CD4-positive, alpha-beta T cell treated with Interleukin-15 for 4 hours (primary cell): ENCODE data around the gene GPANK1.

ENCODE experiments used
- DNase-seq: peaks from one replicate; pipeline ENCODE4 v3.0.0-alpha.2; 2020; ENCODE audit warnings: low spot score

GPANK1 gene

DNA sequence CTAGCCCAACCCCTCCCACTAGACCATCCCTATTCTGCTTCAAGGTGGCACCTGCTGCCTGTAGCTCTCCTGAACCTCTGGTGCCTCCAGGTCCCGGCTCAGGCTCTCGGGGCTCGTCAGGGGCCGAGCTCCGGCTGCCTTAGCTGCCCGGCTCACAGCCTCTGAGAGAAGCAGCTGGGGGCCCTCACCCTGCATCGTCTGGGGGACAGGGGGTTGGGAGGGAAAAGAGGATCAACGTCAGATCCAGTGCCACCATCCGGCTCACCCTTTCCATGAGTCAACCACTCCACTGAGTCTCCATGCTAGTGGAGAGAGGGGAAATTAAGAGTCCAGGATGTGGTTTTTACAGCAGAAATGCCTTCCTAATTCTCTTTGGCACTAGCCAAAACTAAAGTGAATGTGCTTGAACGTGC lies 25.3 kb downstream of the GPANK1 start:
- no peak for DNase-seq

DNA sequence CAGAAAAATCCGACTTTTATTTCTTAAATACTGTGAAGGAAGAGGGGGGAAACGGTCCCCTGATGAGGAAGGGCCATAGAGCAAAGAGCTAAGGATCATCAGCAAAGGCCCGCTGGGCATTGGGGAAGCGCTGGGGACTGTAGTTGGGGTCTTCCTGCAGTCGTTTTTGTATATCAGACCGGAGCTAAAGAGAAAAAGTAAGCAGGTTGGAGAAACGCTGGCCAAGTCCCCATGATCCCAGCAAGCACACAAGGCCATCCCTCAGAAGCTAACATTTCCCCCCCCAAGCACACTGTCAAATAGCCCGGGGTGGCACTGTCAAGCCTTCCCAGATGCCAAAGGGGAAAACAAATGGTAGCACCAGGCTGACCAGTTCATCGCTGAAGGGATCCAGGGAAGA lies 25.8 kb downstream of the GPANK1 start:
- no peak for DNase-seq

DNA sequence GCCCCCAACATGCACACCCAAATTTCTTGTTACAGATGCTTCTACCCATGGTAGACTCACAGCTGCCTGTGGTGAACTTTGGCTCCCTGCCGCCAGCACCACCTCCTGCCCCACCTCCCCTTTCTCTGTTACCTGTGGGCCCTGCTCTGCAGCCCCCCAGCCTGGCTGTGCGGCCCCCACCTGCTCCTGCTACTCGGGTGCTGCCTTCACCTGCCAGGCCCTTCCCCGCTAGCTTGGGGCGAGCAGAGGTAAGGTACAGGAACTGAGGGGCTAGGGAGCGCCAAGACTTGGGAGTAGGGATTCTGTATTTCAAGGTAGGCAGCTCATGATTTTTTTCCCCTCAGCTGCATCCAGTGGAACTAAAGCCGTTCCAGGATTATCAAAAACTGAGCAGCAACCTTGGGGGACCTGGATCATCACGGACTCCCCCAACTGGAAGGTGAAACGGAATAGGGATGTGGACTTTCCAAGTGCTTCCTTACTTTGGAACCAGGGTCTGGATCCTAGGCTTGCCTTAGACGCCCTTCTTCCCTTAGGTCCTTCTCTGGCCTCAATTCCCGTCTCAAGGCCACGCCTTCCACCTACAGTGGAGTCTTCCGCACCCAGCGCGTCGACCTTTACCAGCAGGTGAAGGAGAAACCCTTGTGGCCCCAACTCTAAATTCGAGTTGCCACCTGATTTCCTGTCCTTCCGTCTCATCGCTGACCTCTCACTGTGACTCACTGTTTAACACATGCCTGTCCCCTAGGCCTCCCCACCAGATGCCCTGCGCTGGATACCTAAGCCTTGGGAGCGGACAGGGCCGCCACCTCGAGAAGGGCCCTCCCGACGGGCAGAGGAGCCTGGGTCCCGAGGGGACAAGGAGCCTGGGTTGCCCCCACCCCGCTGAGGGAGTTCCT lies 27.9 kb downstream of the GPANK1 start:
- no peak for DNase-seq

GRCh38 chr6:31634969-31635575 lies 29.7 kb downstream of the GPANK1 start:
- no peak for DNase-seq

DNA sequence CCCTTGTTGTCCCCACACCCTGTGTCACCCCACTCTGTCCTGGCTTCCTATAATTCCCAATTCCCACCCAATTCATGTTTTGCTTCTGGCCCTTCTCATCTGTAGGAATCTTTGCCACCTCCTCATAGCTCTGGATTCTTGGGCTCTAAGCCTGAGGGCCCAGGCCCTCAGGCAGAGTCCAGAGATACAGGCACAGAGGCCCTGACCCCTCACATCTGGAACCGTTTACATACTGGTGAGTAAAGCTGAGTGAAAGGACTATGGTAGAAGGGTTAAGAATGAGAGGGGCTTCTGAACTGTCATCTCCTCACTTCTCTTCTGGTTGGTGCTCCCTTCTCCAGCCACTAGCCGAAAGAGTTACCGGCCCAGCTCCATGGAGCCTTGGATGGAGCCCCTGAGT lies 30.7 kb downstream of the GPANK1 start:
- no peak for DNase-seq

GRCh38 chr6:31633447-31633846 lies 31.4 kb downstream of the GPANK1 start:
- DNase-seq = no peak

DNA sequence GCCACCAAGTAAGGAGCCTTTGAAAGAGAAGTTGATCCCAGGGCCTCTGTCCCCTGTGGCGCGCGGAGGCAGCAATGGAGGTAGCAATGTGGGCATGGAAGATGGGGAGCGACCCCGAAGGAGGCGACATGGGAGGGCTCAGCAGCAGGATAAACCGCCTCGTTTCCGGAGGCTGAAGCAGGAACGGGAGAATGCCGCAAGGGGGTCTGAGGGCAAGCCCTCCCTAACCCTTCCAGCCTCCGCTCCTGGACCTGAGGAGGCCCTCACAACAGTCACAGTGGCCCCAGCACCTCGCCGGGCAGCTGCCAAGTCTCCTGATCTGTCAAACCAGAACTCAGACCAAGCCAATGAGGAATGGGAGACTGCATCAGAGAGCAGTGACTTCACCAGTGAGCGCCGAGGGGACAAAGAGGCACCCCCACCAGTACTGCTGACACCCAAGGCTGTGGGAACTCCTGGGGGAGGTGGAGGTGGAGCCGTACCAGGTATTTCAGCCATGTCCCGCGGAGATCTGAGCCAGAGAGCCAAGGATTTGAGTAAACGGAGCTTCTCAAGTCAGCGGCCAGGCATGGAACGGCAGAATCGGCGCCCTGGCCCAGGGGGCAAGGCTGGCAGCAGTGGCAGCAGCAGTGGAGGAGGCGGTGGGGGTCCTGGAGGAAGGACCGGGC lies 32.4 kb downstream of the GPANK1 start:
- DNase-seq = no peak

DNA sequence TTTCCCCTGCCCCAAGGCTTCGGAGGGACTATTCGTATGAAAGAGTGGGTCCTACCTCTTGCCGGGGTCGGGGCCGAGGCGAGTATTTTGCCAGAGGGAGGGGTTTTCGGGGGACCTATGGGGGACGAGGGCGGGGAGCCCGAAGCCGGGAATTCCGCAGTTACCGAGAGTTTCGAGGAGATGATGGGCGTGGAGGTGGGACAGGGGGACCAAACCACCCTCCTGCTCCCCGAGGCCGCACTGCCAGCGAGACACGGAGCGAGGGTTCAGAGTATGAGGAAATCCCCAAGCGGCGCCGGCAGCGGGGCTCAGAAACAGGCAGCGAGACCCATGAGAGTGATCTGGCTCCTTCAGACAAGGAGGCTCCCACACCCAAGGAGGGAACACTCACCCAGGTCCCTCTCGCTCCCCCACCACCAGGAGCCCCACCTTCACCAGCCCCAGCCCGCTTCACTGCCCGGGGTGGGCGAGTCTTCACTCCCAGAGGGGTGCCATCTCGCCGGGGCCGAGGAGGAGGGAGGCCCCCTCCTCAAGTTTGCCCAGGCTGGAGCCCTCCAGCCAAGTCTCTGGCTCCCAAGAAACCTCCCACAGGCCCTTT lies 33.0 kb downstream of the GPANK1 start:
- no peak for DNase-seq

DNA sequence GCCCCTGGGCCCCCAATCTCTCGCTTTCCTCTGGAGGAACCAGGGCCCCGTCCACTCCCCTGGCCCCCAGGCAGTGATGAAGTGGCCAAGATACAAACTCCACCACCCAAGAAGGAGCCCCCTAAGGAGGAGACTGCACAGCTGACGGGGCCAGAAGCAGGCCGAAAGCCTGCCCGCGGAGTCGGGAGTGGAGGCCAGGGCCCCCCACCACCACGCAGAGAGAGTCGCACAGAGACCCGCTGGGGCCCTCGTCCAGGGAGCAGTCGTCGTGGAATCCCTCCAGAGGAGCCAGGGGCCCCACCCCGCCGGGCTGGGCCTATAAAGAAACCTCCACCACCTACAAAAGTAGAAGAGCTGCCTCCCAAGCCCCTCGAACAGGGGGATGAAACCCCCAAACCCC lies 33.6 kb downstream of the GPANK1 start:
- no peak for DNase-seq

DNA sequence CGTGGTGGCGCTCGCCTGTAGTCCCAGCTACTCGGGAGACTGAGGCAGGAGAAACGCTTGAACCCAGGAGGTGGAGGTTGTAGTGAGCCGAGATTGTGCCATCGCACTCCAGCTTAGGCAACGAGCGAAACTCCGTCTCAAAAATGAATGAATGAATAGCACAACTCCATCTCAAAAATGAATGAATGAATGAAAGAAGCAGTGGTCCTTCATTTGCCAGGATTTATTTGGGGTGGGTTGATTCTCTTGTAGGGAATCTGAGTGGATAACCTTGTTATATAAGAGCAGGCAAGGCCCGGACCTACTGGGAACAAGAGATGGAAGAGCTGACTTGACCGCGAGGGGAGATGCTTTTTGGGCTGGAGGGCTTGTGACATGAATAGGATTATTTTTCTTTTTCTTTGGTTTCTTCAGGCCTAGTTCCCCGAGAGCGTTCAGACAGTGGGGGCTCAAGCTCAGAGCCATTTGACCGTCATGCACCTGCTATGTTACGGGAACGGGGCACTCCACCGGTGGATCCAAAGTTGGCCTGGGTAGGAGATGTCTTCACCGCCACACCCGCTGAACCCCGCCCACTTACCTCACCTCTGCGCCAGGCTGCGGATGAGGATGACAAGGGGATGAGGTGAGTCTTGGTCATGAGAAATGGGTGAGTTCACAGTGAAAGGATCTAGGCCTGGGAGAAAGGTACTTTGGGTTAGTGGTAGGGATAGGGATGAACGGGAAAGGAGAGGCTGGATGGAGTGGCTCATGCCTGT lies 34.4 kb downstream of the GPANK1 start:
- DNase-seq = no peak

DNA sequence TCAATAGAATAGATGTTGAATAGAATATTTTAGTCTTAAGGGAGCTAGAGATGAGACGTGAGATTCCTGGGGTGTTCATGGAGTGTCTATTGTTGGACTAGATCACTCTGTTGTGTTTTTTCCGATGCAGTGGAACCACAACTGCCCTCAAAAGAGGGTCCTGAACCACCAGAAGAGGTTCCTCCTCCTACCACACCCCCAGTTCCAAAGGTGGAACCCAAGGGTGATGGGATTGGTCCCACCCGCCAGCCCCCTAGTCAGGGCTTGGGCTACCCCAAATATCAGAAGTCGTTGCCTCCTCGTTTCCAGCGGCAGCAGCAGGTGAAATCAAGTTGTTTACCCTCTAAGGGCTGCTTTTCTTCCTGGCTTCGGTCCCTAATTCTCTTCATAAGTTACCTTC lies 35.8 kb downstream of the GPANK1 start:
- DNase-seq = no peak

DNA sequence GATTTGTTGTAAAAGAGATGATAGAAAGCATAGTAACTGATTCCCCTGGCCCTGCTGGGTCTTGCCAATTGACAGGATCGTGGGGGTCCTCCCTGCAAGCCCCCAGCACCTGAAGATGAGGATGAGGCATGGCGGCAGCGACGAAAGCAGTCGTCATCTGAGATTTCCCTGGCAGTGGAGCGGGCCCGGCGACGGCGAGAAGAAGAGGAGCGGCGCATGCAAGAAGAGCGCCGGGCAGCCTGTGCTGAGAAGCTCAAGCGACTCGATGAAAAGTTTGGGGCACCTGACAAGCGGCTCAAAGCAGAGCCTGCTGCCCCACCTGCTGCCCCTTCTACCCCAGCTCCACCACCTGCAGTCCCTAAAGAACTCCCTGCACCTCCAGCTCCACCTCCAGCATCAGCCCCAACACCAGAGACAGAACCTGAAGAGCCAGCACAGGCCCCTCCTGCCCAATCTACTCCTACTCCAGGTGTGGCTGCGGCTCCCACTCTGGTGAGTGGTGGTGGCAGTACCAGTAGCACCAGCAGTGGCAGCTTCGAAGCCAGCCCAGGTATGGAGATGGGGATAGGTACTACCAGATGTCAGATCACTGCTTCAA lies 37.0 kb downstream of the GPANK1 start:
- DNase-seq = no peak

GRCh38 chr6:31626952-31627351 lies 37.8 kb downstream of the GPANK1 start:
- DNase-seq = no peak

DNA sequence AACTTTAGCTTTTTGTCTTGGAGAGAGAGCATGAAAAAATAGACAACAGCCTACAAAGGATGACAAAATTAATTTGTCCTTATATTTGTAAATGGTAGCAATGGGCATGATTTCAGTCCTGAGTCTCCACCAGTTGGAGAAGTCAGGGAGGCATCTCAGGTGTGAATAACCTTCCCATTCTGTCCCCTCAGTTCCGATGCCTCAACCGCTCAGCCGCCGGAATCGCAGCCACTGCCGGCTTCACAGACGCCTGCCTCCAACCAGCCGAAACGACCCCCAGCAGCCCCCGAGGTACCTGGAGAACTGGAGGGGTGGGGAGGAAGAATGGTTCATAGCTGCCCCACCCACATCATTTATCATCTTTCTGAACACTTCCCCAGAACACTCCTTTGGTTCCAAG lies 40.7 kb downstream of the GPANK1 start:
- DNase-seq = no peak

DNA sequence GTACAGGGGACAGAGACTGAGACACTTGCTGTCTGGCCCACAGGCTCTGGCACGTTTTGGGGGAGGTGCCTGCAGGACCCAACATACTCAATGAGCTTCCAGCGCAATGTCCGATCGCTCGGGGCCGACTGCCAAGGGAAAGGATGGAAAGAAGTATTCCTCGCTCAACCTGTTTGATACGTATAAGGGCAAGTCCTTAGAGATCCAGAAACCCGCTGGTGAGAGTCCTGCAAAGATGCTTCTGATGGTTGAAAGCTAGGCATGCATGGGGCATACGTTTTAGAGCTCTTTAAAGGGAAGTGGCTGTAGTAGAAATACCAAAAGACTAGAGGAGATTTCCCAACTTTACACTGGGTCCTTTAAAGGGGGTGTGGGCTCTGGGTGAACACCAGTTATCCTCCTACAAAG lies 42.1 kb downstream of the GPANK1 start:
- DNase-seq = no peak

- DNase-seq = no peak
Observed at GRCh38 chr6:31621991-31622390, 42.8 kb downstream of the GPANK1 start.

DNA sequence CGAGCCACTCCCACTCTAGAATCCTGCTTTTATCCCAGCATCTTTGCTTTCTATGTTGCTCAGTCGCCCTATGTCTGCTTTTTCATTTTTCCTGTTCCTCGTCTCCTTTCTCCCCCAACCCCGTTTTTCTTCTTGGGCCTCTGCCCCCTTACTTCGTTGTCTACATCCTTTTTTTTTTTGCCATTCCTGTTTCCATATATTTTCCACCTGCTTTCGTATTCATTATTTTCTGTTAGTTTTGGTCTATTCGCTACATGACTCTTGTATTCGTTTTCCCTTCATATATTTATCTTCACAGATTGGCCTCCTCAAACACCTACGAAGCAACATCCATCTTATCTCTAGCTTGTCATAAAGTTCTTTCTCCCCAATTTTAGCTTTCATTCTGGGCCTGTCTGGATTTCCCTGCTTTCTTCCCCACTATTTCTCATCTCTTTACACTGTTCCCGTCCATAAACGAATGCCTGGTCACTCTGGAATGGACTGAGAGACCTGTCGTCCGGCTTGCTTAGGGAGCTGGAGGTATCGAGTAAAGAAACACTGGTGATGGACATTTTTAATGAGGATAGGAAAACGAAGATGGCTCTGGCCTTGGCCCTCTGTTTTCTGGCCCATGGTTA lies 43.4 kb downstream of the GPANK1 start:
- no peak for DNase-seq

GRCh38 chr6:31620586-31621319 lies 44.0 kb downstream of the GPANK1 start, which contains the start of gene PRRC2A:
Gene PRRC2A, plus strand, starts transcription at chr6:31620715. Its CDS starts 2,075 bp downstream, at chr6:31622790.
- DNase-seq = no peak

DNA sequence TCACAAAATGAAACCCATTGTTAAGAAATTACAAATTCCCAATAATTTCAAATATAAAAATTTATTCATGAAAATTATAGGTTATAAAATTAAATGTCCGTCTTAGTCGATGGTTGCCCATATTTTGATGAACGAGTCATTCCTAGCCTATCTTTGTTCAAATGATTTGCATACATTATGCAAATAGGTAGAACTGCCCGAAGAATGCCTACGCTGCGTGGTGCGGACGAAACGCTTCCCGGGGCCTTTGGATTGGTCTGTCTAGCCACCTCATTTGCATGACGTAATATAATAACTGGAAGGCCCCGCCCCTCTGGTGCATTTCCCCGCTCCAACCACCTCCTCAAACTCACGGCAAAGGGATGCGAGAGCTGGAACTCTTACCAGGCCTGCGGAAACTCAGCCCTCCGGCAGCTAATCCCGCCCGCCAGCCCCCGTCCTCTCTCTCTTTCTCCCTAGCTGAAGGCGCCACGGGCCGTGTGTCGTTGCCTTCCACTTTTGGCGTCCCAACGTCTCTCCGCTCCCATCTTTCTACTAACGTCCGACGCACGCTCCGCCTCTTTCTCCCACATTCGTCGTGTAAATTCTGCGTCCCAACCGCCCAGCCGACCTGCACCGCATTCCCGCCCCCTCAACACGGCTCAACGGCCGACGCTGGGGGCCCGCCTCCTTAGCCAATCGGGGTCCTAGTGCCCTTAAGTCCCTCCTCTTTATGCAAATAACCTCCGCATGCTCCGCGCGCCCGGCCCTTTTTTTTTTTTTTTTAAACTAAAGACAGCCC lies 44.8 kb downstream of the GPANK1 start:
- peak; percentile 98 for DNase-seq
